DND-41 (cell line): Measurements from ENCODE around the gene DNAH1.

Experiments
- ATAC-seq: fragments of 200-7000 bp; cut with Tn5 transposase; 3 replicates; pipeline ENCODE4 v1.9.1; 2021; ENCODE audit warnings: low read depth; ENCODE audit not compliant: insufficient read depth
- DNase-seq: peaks from one replicate; pipeline ENCODE4 v3.0.0-alpha.2; 2020
- H2AFZ ChIP-seq: 2 replicates; pipeline ENCODE4 v1.6.0; 2012; ENCODE audit warnings: low read depth, low read length
- H3K27ac ChIP-seq: 2 replicates; pipeline ENCODE4 v1.5.1; 2012; ENCODE audit warnings: low read length, inconsistent platforms
- H3K27me3 ChIP-seq: fragments of 200-600 bp; sonication (generic); 2 replicates; pipeline ENCODE4 v1.6.0; 2012; ENCODE audit warnings: low read length, mild to moderate bottlenecking, inconsistent platforms; ENCODE audit not compliant: insufficient read depth, poor library complexity
- H3K36me3 ChIP-seq: 2 replicates; pipeline ENCODE4 v1.5.1; 2012; ENCODE audit warnings: low read length, inconsistent platforms; ENCODE audit not compliant: insufficient read depth
- H3K4me1 ChIP-seq: 2 replicates; pipeline ENCODE4 v1.5.1; 2012; ENCODE audit warnings: mild to moderate bottlenecking, low read length; ENCODE audit not compliant: insufficient read depth
- H3K4me2 ChIP-seq: 2 replicates; pipeline ENCODE4 v1.6.0; 2012; ENCODE audit warnings: mild to moderate bottlenecking, moderate library complexity, low read length, inconsistent platforms; ENCODE audit not compliant: insufficient read depth
- H3K4me3 ChIP-seq, 2 experiments: fragments of 200-600 bp in 1 of 2; shearing (Covaris generic) in 1 of 2; 2 replicates each; pipeline ENCODE4 v1.5.1; 2012 to 2016; ENCODE audit warnings: inconsistent platforms in 2 of 2, low read length in 2 of 2, mild to moderate bottlenecking in 2 of 2, low read depth in 1 of 2, moderate library complexity in 1 of 2
- H3K79me2 ChIP-seq: 2 replicates; pipeline ENCODE4 v1.6.0; 2012; ENCODE audit warnings: low read length, inconsistent platforms; ENCODE audit not compliant: insufficient read depth
- H3K9ac ChIP-seq: 2 replicates; pipeline ENCODE4 v1.6.0; 2012; ENCODE audit warnings: low read depth, mild to moderate bottlenecking, inconsistent platforms, low read length, moderate library complexity
- H3K9me3 ChIP-seq: 2 replicates; pipeline ENCODE4 v1.5.1; 2012; ENCODE audit warnings: low read length, moderate library complexity, mild to moderate bottlenecking, inconsistent platforms; ENCODE audit not compliant: insufficient read depth, severe bottlenecking
- H4K20me1 ChIP-seq: 2 replicates; pipeline ENCODE4 v1.6.0; 2012; ENCODE audit warnings: low read length; ENCODE audit not compliant: insufficient read depth
- CTCF ChIP-seq: IDR thresholded peaks from 2 replicates; pipeline ENCODE4 v1.5.1; 2012; ENCODE audit warnings: borderline replicate concordance, low read length, moderate library complexity, mild to moderate bottlenecking; ENCODE audit not compliant: poor library complexity, severe bottlenecking; ENCODE audit errors: extremely low read depth
- EZH2 ChIP-seq: IDR thresholded peaks from 3 replicates; pipeline ENCODE4 v1.6.1; 2012; ENCODE audit warnings: borderline replicate concordance, low read depth, mild to moderate bottlenecking, moderate library complexity, low read length, inconsistent platforms; ENCODE audit not compliant: severe bottlenecking

DNAH1 gene

GRCh38 chr3:52399131-52399530 lies 83.0 kb downstream of the DNAH1 start:
- H3K9ac ChIP-seq, result no peak overlapping the region
- H2AFZ ChIP-seq, result no peak overlapping the region
- H3K4me1 ChIP-seq, result no peaks in the 10 kb centered on the region
- no peaks in the 10 kb centered on the region for H3K9me3 ChIP-seq
- no peaks in the 10 kb centered on the region for H3K27me3 ChIP-seq
- TF ChIP-seq CTCF (no peak), EZH2 (no peak)
- no peak overlapping the region for H3K4me2 ChIP-seq
- DNase-seq (no peak), ATAC-seq (no peak)
- no peak overlapping the region for H3K27ac ChIP-seq
- H4K20me1 ChIP-seq, result peaks cover 19% of the 10 kb centered on the region
- no peaks in the 10 kb centered on the region for H3K79me2 ChIP-seq
- H3K36me3 ChIP-seq, result peaks cover 42% of the 10 kb centered on the region
- no peak overlapping the region for H3K4me3 ChIP-seq

- TF ChIP-seq EZH2 (no peak), CTCF (no peak)
- H2AFZ ChIP-seq, result no peak overlapping the region
- H3K4me1 ChIP-seq, result no peaks in the 10 kb centered on the region
- DNase-seq (no peak), ATAC-seq (no peak)
- H3K27ac ChIP-seq, result no peak overlapping the region
- H3K9me3 ChIP-seq, result no peaks in the 10 kb centered on the region
- H3K4me2 ChIP-seq, result no peak overlapping the region
- no peak overlapping the region for H3K9ac ChIP-seq
- H3K4me3 ChIP-seq, result no peak overlapping the region
- H3K79me2 ChIP-seq, result no peaks in the 10 kb centered on the region
- H4K20me1 ChIP-seq, result peaks cover 23% of the 10 kb centered on the region
- no peaks in the 10 kb centered on the region for H3K27me3 ChIP-seq
- peaks cover 46% of the 10 kb centered on the region for H3K36me3 ChIP-seq
Observed at GRCh38 chr3:52399593-52399992, 83.5 kb downstream of the DNAH1 start.

DNA sequence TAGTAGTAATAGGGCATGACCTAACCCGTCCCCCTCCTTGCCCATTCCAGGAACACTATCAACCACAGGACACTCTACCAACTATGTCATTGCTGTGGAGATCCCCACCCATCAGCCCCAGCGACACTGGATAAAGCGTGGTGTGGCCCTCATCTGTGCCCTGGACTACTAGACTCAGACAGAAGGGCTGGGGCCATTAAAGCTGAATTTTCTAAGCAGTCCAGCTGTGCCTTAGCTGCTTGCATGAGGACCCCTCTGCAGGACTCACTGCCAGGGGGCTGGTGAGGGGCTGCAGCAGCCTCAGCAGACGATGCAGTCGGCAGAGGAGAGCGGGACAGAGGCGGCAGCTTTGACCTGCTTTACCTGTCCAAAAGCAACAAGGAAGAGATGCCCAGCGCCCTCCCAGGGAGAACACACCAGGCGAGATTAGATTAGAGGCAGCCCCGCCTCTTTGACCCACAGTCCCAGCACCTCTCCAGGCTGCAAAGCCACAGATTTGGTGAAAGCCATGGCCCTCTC lies 84.2 kb downstream of the DNAH1 start:
- TF ChIP-seq EZH2, result no peak
- no peak for TF ChIP-seq CTCF
- Histone ChIP-seq H3K36me3 (peaks cover 54% of the 10 kb centered on the region), H2AFZ (no peak overlapping the region), H3K27me3 (no peaks in the 10 kb centered on the region), H4K20me1 (peaks cover 29% of the 10 kb centered on the region), H3K4me3 (no peak overlapping the region), H3K4me2 (no peak overlapping the region), H3K4me1 (no peaks in the 10 kb centered on the region), H3K9ac (no peak overlapping the region), H3K79me2 (no peaks in the 10 kb centered on the region), H3K27ac (no peak overlapping the region), H3K9me3 (no peaks in the 10 kb centered on the region)
- ATAC-seq (no peak; the same call in 2 of the 3 replicates), DNase-seq (no peak)

- no peaks in the 10 kb centered on the region for H3K4me1 ChIP-seq
- DNase-seq (no peak), ATAC-seq (no peak)
Observed at GRCh38 chr3:52401021-52401420, 84.9 kb downstream of the DNAH1 start.

More at GRCh38 chr3:52401021-52401420, 84.9 kb downstream of the DNAH1 start:
- Histone ChIP-seq H3K79me2 (no peaks in the 10 kb centered on the region), H3K4me3 (no peak overlapping the region), H3K4me2 (no peak overlapping the region), H3K27ac (no peak overlapping the region), H3K36me3 (peaks cover 61% of the 10 kb centered on the region), H3K9ac (no peak overlapping the region), H2AFZ (no peak overlapping the region), H3K27me3 (no peaks in the 10 kb centered on the region), H4K20me1 (peaks cover 30% of the 10 kb centered on the region), H3K9me3 (no peaks in the 10 kb centered on the region)
- TF ChIP-seq EZH2 (no peak), CTCF (no peak)
